Neural cell (in vitro differentiated cells): ENCODE data around the gene MYO1D.

Experiments used
- CTCF ChIP-seq: fragments of 450-650 bp; IDR thresholded peaks from 2 replicates; pipeline ENCODE4 v1.5.1; 2014; ENCODE audit warnings: antibody characterized with exemption, mild to moderate bottlenecking, moderate library complexity; ENCODE audit not compliant: poor library complexity, severe bottlenecking
- EP300 ChIP-seq: fragments of 450-650 bp; conservative IDR thresholded peaks from 2 replicates; pipeline ENCODE4 v1.6.1; 2014; ENCODE audit warnings: antibody characterized with exemption, mild to moderate bottlenecking, moderate library complexity; ENCODE audit not compliant: poor library complexity, severe bottlenecking
- EZH2 ChIP-seq: fragments of 200-600, 300-800 bp; shearing (Covaris generic), sonication (generic); IDR thresholded peaks from 2 replicates; pipeline ENCODE4 v1.6.1; 2014; ENCODE audit warnings: antibody characterized with exemption, low read length, borderline replicate concordance, mild to moderate bottlenecking; ENCODE audit not compliant: insufficient read depth, poor library complexity, severe bottlenecking
- POLR2AphosphoS5 ChIP-seq: IDR thresholded peaks from 2 replicates; pipeline ENCODE4 v1.6.1; 2012
- RAD21 ChIP-seq: fragments of 450-650 bp; conservative IDR thresholded peaks from 2 replicates; pipeline ENCODE4 v1.6.1; 2014; ENCODE audit warnings: antibody characterized with exemption, mild to moderate bottlenecking, moderate library complexity
- REST ChIP-seq: IDR thresholded peaks from 2 replicates; pipeline ENCODE4 v1.6.1; 2012; ENCODE audit warnings: borderline replicate concordance
- SMC3 ChIP-seq: fragments of 450-650 bp; conservative IDR thresholded peaks from 2 replicates; pipeline ENCODE4 v1.6.1; 2014; ENCODE audit warnings: antibody characterized with exemption, mild to moderate bottlenecking, moderate library complexity; ENCODE audit not compliant: poor library complexity
- TAF1 ChIP-seq: IDR thresholded peaks from 2 replicates; pipeline ENCODE4 v1.6.1; 2012; ENCODE audit warnings: low read depth

- TF ChIP-seq CTCF (no peak), TAF1 (no peak), POLR2AphosphoS5 (no peak), REST (no peak), EP300 (no peak), SMC3 (no peak), EZH2 (no peak), RAD21 (no peak)
Observed at GRCh38 chr17:32586666-32587065, 290.3 kb downstream of the MYO1D start.
